ENCODE results near the gene MKRN2OS. TPM values are rescaled to one million over a fixed set of nuclear protein-coding genes. Genes with fewer than 3 reads are reported as not detected.

The MKRN2OS gene
- total and polyA plus RNA-seq, 4 donors: 5.0 TPM; not detected in 3

- ATAC-seq (ENCODE audit: low FRiP score) (no peak), DNase-seq (no peak)
- H3K4me1 ChIP-seq (ENCODE audit: control insufficient read depth in 1 of 2, insufficient read depth in 2 of 2, low read length in 2 of 2): no peaks in the 10 kb centered on the region
- no peaks in the 10 kb centered on the region for H3K9me3 ChIP-seq (ENCODE audit: control insufficient read depth, low read length)
- no peak overlapping the region for H3K4me3 ChIP-seq (ENCODE audit: low read length in 2 of 2)
- 41 to 44% methylated on average over 3 of the region's 3 CpGs for WGBS, 2 donors
- peaks cover 3 to 21% of the 10 kb centered on the region in 2 donors for H3K36me3 ChIP-seq (ENCODE audit: control insufficient read depth in 1 of 2, insufficient read depth in 2 of 2, low read length in 1 of 2)
- no peak overlapping the region for H3K27ac ChIP-seq (ENCODE audit: low read depth in 1 of 2, low read length in 2 of 2)
- H3K27me3 ChIP-seq (ENCODE audit: control insufficient read depth in 1 of 2, insufficient read depth in 2 of 2, low read length in 1 of 2): no peaks in the 10 kb centered on the region
- intact Hi-C loops (cut with DNase I): loop anchor here in 1 of 2 donors (5.0 kb wide), 1 partner anchor 57 kb away; no protein-coding TSS in a partner anchor
Measured at GRCh38 chr3:12585181-12585580, 39.9 kb upstream of the MKRN2OS start.

- whole genome bisulfite sequencing, 2 donors: 71 to 75% methylated on average over 2 of the region's 2 CpGs
Measured at GRCh38 chr3:12584083-12584482, 38.8 kb upstream of the MKRN2OS start.

GRCh38 chr3:12583280-12583679 lies 38.0 kb upstream of the MKRN2OS start:
- H3K4me1 ChIP-seq (ENCODE audit: control insufficient read depth in 1 of 2, insufficient read depth in 2 of 2, low read length in 2 of 2): no peaks in the 10 kb centered on the region
- ATAC-seq (ENCODE audit: low FRiP score): no peak
- H3K27ac ChIP-seq (ENCODE audit: low read depth in 1 of 2, low read length in 2 of 2): no peak overlapping the region
- DNase-seq: no peak
- peaks cover 3 to 15% of the 10 kb centered on the region in 2 donors for H3K36me3 ChIP-seq (ENCODE audit: control insufficient read depth in 1 of 2, insufficient read depth in 2 of 2, low read length in 1 of 2)
- H3K4me3 ChIP-seq (ENCODE audit: low read length in 2 of 2): no peak overlapping the region
- no peaks in the 10 kb centered on the region for H3K27me3 ChIP-seq (ENCODE audit: control insufficient read depth in 1 of 2, insufficient read depth in 2 of 2, low read length in 1 of 2)
- intact Hi-C loops (cut with DNase I): no loop called here
- no peaks in the 10 kb centered on the region for H3K9me3 ChIP-seq (ENCODE audit: control insufficient read depth, low read length)

More at GRCh38 chr3:12584083-12584482, 38.8 kb upstream of the MKRN2OS start:
- intact Hi-C loops (cut with DNase I): no loop called here
- no peak for DNase-seq
- ATAC-seq (ENCODE audit: low FRiP score): no peak
- Histone ChIP-seq H3K4me3 (ENCODE audit: low read length in 2 of 2) (no peak overlapping the region), H3K27ac (ENCODE audit: low read depth in 1 of 2, low read length in 2 of 2) (no peak overlapping the region), H3K27me3 (ENCODE audit: control insufficient read depth in 1 of 2, insufficient read depth in 2 of 2, low read length in 1 of 2) (no peaks in the 10 kb centered on the region), H3K4me1 (ENCODE audit: control insufficient read depth in 1 of 2, insufficient read depth in 2 of 2, low read length in 2 of 2) (no peaks in the 10 kb centered on the region), H3K36me3 (ENCODE audit: control insufficient read depth in 1 of 2, insufficient read depth in 2 of 2, low read length in 1 of 2) (peaks cover 3 to 18% of the 10 kb centered on the region in 2 donors), H3K9me3 (ENCODE audit: control insufficient read depth, low read length) (no peaks in the 10 kb centered on the region)

GRCh38 chr3:12582730-12583129 lies 37.4 kb upstream of the MKRN2OS start:
- no peak for DNase-seq
- ATAC-seq (ENCODE audit: low FRiP score): no peak
- H3K27ac ChIP-seq (ENCODE audit: low read depth in 1 of 2, low read length in 2 of 2): no peak overlapping the region
- no peaks in the 10 kb centered on the region for H3K4me1 ChIP-seq (ENCODE audit: control insufficient read depth in 1 of 2, insufficient read depth in 2 of 2, low read length in 2 of 2)
- H3K36me3 ChIP-seq (ENCODE audit: control insufficient read depth in 1 of 2, insufficient read depth in 2 of 2, low read length in 1 of 2): peaks cover 3 to 15% of the 10 kb centered on the region in 2 donors
- H3K4me3 ChIP-seq (ENCODE audit: low read length in 2 of 2): no peak overlapping the region
- WGBS, 2 donors: 71 to 73% methylated on average over 4 of the region's 4 CpGs
- no peaks in the 10 kb centered on the region for H3K9me3 ChIP-seq (ENCODE audit: control insufficient read depth, low read length)
- H3K27me3 ChIP-seq (ENCODE audit: control insufficient read depth in 1 of 2, insufficient read depth in 2 of 2, low read length in 1 of 2): no peaks in the 10 kb centered on the region
- intact Hi-C loops (cut with DNase I): no loop called here

GRCh38 chr3:12579905-12580304 lies 34.6 kb upstream of the MKRN2OS start:
- ATAC-seq (ENCODE audit: low FRiP score) (no peak), DNase-seq (no peak)
- no peaks in the 10 kb centered on the region for H3K9me3 ChIP-seq (ENCODE audit: control insufficient read depth, low read length)
- peak overlapping the region in 1 of 2 donors; percentile 7 for H3K27ac ChIP-seq (ENCODE audit: low read depth in 1 of 2, low read length in 2 of 2)
- H3K27me3 ChIP-seq (ENCODE audit: control insufficient read depth in 1 of 2, insufficient read depth in 2 of 2, low read length in 1 of 2): no peaks in the 10 kb centered on the region
- WGBS, 2 donors: 36 to 43% methylated on average over 3 of the region's 3 CpGs
- intact Hi-C loops (cut with DNase I): no loop called here
- no peaks in the 10 kb centered on the region for H3K4me1 ChIP-seq (ENCODE audit: control insufficient read depth in 1 of 2, insufficient read depth in 2 of 2, low read length in 2 of 2)
- no peak overlapping the region for H3K4me3 ChIP-seq (ENCODE audit: low read length in 2 of 2)
- H3K36me3 ChIP-seq (ENCODE audit: control insufficient read depth in 1 of 2, insufficient read depth in 2 of 2, low read length in 1 of 2): peaks cover 0 to 13% of the 10 kb centered on the region in 2 donors

GRCh38 chr3:12579456-12579855 lies 34.2 kb upstream of the MKRN2OS start:
- WGBS, 2 donors: 91 to 94% methylated on average over 3 of the region's 3 CpGs
- no peak overlapping the region for H3K27ac ChIP-seq (ENCODE audit: low read depth in 1 of 2, low read length in 2 of 2)
- DNase-seq: no peak

GRCh38 chr3:12578742-12579141 lies 33.4 kb upstream of the MKRN2OS start:
- Histone ChIP-seq H3K4me1 (ENCODE audit: control insufficient read depth in 1 of 2, insufficient read depth in 2 of 2, low read length in 2 of 2) (no peaks in the 10 kb centered on the region), H3K4me3 (ENCODE audit: low read length in 2 of 2) (no peak overlapping the region), H3K9me3 (ENCODE audit: control insufficient read depth, low read length) (no peaks in the 10 kb centered on the region), H3K27me3 (ENCODE audit: control insufficient read depth in 1 of 2, insufficient read depth in 2 of 2, low read length in 1 of 2) (no peaks in the 10 kb centered on the region), H3K36me3 (ENCODE audit: control insufficient read depth in 1 of 2, insufficient read depth in 2 of 2, low read length in 1 of 2) (peaks cover 0 to 17% of the 10 kb centered on the region in 2 donors), H3K27ac (ENCODE audit: low read depth in 1 of 2, low read length in 2 of 2) (no peak overlapping the region)
- ATAC-seq (ENCODE audit: low FRiP score): no peak
- WGBS, 2 donors: 88 to 89% methylated on average over 2 of the region's 2 CpGs
- intact Hi-C loops (cut with DNase I): no loop called here
- DNase-seq: no peak

More at GRCh38 chr3:12579456-12579855, 34.2 kb upstream of the MKRN2OS start:
- no peaks in the 10 kb centered on the region for H3K9me3 ChIP-seq (ENCODE audit: control insufficient read depth, low read length)
- H3K27me3 ChIP-seq (ENCODE audit: control insufficient read depth in 1 of 2, insufficient read depth in 2 of 2, low read length in 1 of 2): no peaks in the 10 kb centered on the region
- H3K4me1 ChIP-seq (ENCODE audit: control insufficient read depth in 1 of 2, insufficient read depth in 2 of 2, low read length in 2 of 2): no peaks in the 10 kb centered on the region
- H3K4me3 ChIP-seq (ENCODE audit: low read length in 2 of 2): no peak overlapping the region
- ATAC-seq (ENCODE audit: low FRiP score): no peak
- peaks cover 0 to 16% of the 10 kb centered on the region in 2 donors for H3K36me3 ChIP-seq (ENCODE audit: control insufficient read depth in 1 of 2, insufficient read depth in 2 of 2, low read length in 1 of 2)
- intact Hi-C loops (cut with DNase I): no loop called here

- DNase-seq: no peak
- no peak overlapping the region for H3K27ac ChIP-seq (ENCODE audit: low read depth in 1 of 2, low read length in 2 of 2)
- ATAC-seq (ENCODE audit: low FRiP score): no peak
- intact Hi-C loops (cut with DNase I): no loop called here
- 88 to 90% methylated on average over 5 of the region's 5 CpGs for WGBS, 2 donors
- H3K4me3 ChIP-seq (ENCODE audit: low read length in 2 of 2): no peak overlapping the region
- H3K9me3 ChIP-seq (ENCODE audit: control insufficient read depth, low read length): no peaks in the 10 kb centered on the region
- peaks cover 0 to 16% of the 10 kb centered on the region in 2 donors for H3K36me3 ChIP-seq (ENCODE audit: control insufficient read depth in 1 of 2, insufficient read depth in 2 of 2, low read length in 1 of 2)
- no peaks in the 10 kb centered on the region for H3K4me1 ChIP-seq (ENCODE audit: control insufficient read depth in 1 of 2, insufficient read depth in 2 of 2, low read length in 2 of 2)
- no peaks in the 10 kb centered on the region for H3K27me3 ChIP-seq (ENCODE audit: control insufficient read depth in 1 of 2, insufficient read depth in 2 of 2, low read length in 1 of 2)
Measured at GRCh38 chr3:12577379-12577778, 32.1 kb upstream of the MKRN2OS start.

- Histone ChIP-seq H3K4me1 (ENCODE audit: control insufficient read depth in 1 of 2, insufficient read depth in 2 of 2, low read length in 2 of 2) (no peaks in the 10 kb centered on the region), H3K27me3 (ENCODE audit: control insufficient read depth in 1 of 2, insufficient read depth in 2 of 2, low read length in 1 of 2) (no peaks in the 10 kb centered on the region), H3K27ac (ENCODE audit: low read depth in 1 of 2, low read length in 2 of 2) (no peak overlapping the region), H3K9me3 (ENCODE audit: control insufficient read depth, low read length) (no peaks in the 10 kb centered on the region), H3K4me3 (ENCODE audit: low read length in 2 of 2) (no peak overlapping the region), H3K36me3 (ENCODE audit: control insufficient read depth in 1 of 2, insufficient read depth in 2 of 2, low read length in 1 of 2) (peaks cover 0 to 16% of the 10 kb centered on the region in 2 donors)
- 61 to 64% methylated on average over 7 of the region's 7 CpGs for WGBS, 2 donors
- DNase-seq (no peak), ATAC-seq (ENCODE audit: low FRiP score) (no peak)
- intact Hi-C loops (cut with DNase I): loop anchor here in 1 of 2 donors (1.0 kb wide), 1 partner anchor 13 kb away; no protein-coding TSS in a partner anchor
Measured at GRCh38 chr3:12574661-12575060, 29.4 kb upstream of the MKRN2OS start.
